GM23338 (cell line): ENCODE measurements around the gene THRB. TPM values are rescaled to one million over a fixed set of nuclear protein-coding genes. Genes with fewer than 3 reads are reported as not detected.

ENCODE experiments used
- ATAC-seq: fragments of 200-7000 bp; cut with Tn5 transposase; 3 replicates; pipeline ENCODE4 v1.9.1; 2020
- DNase-seq: peaks from one replicate; pipeline ENCODE4 v3.0.0-alpha.2; 2015; ENCODE audit warnings: low spot score
- H2AFZ ChIP-seq: fragments of 200-600 bp; sonication (generic); 2 replicates; pipeline ENCODE4 v1.8.0; 2016; ENCODE audit warnings: antibody characterized with exemption, mild to moderate bottlenecking, moderate library complexity
- H3F3A ChIP-seq: fragments of 200-600 bp; sonication (generic); replicated peaks from 2 replicates; pipeline ENCODE4 v1.8.0; 2017; ENCODE audit warnings: antibody characterized with exemption, mixed run types, low read depth
- H3K27ac ChIP-seq: fragments of 200-600 bp; sonication (generic); 2 replicates; pipeline ENCODE4 v1.6.1; 2016; ENCODE audit warnings: low read depth
- H3K27me3 ChIP-seq: fragments of 200-600 bp; sonication (generic); 2 replicates; pipeline ENCODE4 v1.8.0; 2016; ENCODE audit warnings: mild to moderate bottlenecking, mixed run types, moderate library complexity; ENCODE audit not compliant: insufficient read depth
- H3K36me3 ChIP-seq: fragments of 200-600 bp; sonication (generic); 2 replicates; pipeline ENCODE4 v1.8.0; 2016; ENCODE audit warnings: mild to moderate bottlenecking; ENCODE audit not compliant: insufficient read depth
- H3K4me1 ChIP-seq: fragments of 200-600 bp; sonication (generic); 2 replicates; pipeline ENCODE4 v1.8.0; 2016; ENCODE audit warnings: mild to moderate bottlenecking, moderate library complexity; ENCODE audit not compliant: insufficient read depth
- H3K4me2 ChIP-seq: fragments of 200-600 bp; sonication (generic); 2 replicates; pipeline ENCODE4 v1.7.1; 2017; ENCODE audit warnings: mixed run types
- H3K4me3 ChIP-seq: fragments of 200-600 bp; sonication (generic); 2 replicates; pipeline ENCODE4 v1.6.1; 2016; ENCODE audit warnings: mixed run types
- H3K79me2 ChIP-seq: fragments of 200-600 bp; sonication (generic); replicated peaks from 2 replicates; pipeline ENCODE4 v1.8.0; 2017; ENCODE audit warnings: mild to moderate bottlenecking; ENCODE audit not compliant: insufficient read depth
- H3K9me2 ChIP-seq: fragments of 200-600 bp; sonication (generic); 2 replicates; pipeline ENCODE4 v1.8.0; 2017; ENCODE audit not compliant: insufficient read depth
- H4K20me1 ChIP-seq: fragments of 200-600 bp; sonication (generic); replicated peaks from 2 replicates; pipeline ENCODE4 v1.8.0; 2017; ENCODE audit warnings: mild to moderate bottlenecking; ENCODE audit not compliant: insufficient read depth
- H3K27ac Mint-ChIP-seq: 2 replicates; pipeline ENCODE4 v1.8.0; 2020; ENCODE audit warnings: inconsistent platforms, mild to moderate bottlenecking, moderate library complexity, mixed read lengths
- H3K27me3 Mint-ChIP-seq: 3 replicates; pipeline ENCODE4 v1.8.0; 2022; ENCODE audit warnings: low read depth, mild to moderate bottlenecking, moderate library complexity, mixed read lengths, inconsistent platforms; ENCODE audit not compliant: insufficient read depth, poor library complexity
- H3K36me3 Mint-ChIP-seq: 3 replicates; pipeline ENCODE4 v1.8.0; 2021; ENCODE audit warnings: low read depth, mild to moderate bottlenecking, inconsistent platforms, moderate library complexity, mixed read lengths
- H3K4me1 Mint-ChIP-seq: 3 replicates; pipeline ENCODE4 v1.8.0; 2020; ENCODE audit warnings: mild to moderate bottlenecking, inconsistent platforms, mixed read lengths
- H3K4me3 Mint-ChIP-seq: 3 replicates; pipeline ENCODE4 v1.8.0; 2021; ENCODE audit warnings: moderate library complexity, mild to moderate bottlenecking, inconsistent platforms, mixed read lengths
- H3K9me3 Mint-ChIP-seq: 3 replicates; pipeline ENCODE4 v1.8.0; 2020; ENCODE audit warnings: moderate library complexity, mild to moderate bottlenecking, inconsistent platforms, mixed read lengths
- CREB1 ChIP-seq: fragments of 250-450 bp; sonication (Bioruptor Pico); IDR thresholded peaks from 2 replicates; pipeline ENCODE4 v1.5.0; 2020; ENCODE audit warnings: low read depth, mild to moderate bottlenecking, moderate library complexity
- CTCF ChIP-seq, 2 experiments: fragments of 200-600 bp in 1 of 2; sonication (generic) in 1 of 2; conservative IDR thresholded peaks; 2 replicates each; pipeline versions ENCODE4 v1.5.1 to v1.6.1; 2016 to 2017; ENCODE audit warnings: antibody characterized with exemption in 2 of 2, low read depth in 2 of 2, mild to moderate bottlenecking in 2 of 2, moderate library complexity in 1 of 2
- EZH2 ChIP-seq: fragments of 200-600 bp; sonication (generic); IDR thresholded peaks from one replicate; pipeline ENCODE4 v1.8.0; 2017; ENCODE audit warnings: antibody characterized with exemption, mild to moderate bottlenecking, low read depth; ENCODE audit not compliant: unreplicated experiment
- EZH2phosphoT487 ChIP-seq: fragments of 200-600 bp; sonication (generic); IDR thresholded peaks from one replicate; pipeline ENCODE4 v1.8.1; 2018; ENCODE audit warnings: antibody characterized with exemption; ENCODE audit not compliant: unreplicated experiment
- JUNB ChIP-seq: IDR thresholded peaks from one replicate; pipeline ENCODE4 v1.6.1; 2016; ENCODE audit warnings: antibody characterized with exemption; ENCODE audit not compliant: unreplicated experiment
- NANOG ChIP-seq: IDR thresholded peaks from 2 replicates; pipeline ENCODE4 v1.6.1; 2016; ENCODE audit warnings: antibody characterized with exemption, borderline replicate concordance
- POLR2AphosphoS5 ChIP-seq: IDR thresholded peaks from 2 replicates; pipeline ENCODE4 v1.6.1; 2016; ENCODE audit warnings: antibody characterized with exemption, low read depth
- REST ChIP-seq: IDR thresholded peaks from one replicate; pipeline ENCODE4 v1.6.1; 2018; ENCODE audit warnings: antibody characterized with exemption; ENCODE audit not compliant: unreplicated experiment
- ZNF331 ChIP-seq: fragments of 250-450 bp; sonication (Bioruptor Pico); IDR thresholded peaks from 2 replicates; pipeline ENCODE4 v1.5.0; 2020; ENCODE audit warnings: low read depth, mild to moderate bottlenecking, moderate library complexity
- polyA plus RNA-seq: library from polyadenylated mRNA; unstranded; fragments of >200 nt; fragmentation: Nextera tagmentation; extraction: Ambion mirVana; gene quantifications from 2 replicates; pipeline ENCODE4 v1.2.1, GENCODE V29; 2016
- total RNA-seq: library from RNA; depleted of rRNA; stranded (reverse); fragments of >200 nt; shearing (Covaris generic); gene quantifications from 2 replicates; pipeline ENCODE4 v1.2.3, GENCODE V29; 2014

The THRB gene
- total and polyA plus RNA-seq, 2 experiments from 2014 or later: 1.7 to 3.2 TPM

GRCh38 chr3:24258727-24259600 is 235.7 kb downstream of the THRB start (continued):
- no peak for TF ChIP-seq ZNF331 (CRISPR knock-in tag)
- no peak for TF ChIP-seq JUNB
- TF ChIP-seq NANOG: no peak
- TF ChIP-seq CTCF (conservative IDR thresholded peaks at IDR 0.05; ENCODE audit: low read depth in 2 of 2): no peak

GRCh38 chr3:24258260-24258659 is 236.4 kb downstream of the THRB start:
- Mint-ChIP-seq H3K27ac (no peak overlapping the region), H3K27me3 (no peaks in the 10 kb centered on the region), H3K4me1 (no peaks in the 10 kb centered on the region), H3K36me3 (no peaks in the 10 kb centered on the region), H3K4me3 (no peak overlapping the region), H3K9me3 (no peaks in the 10 kb centered on the region)
- no peaks in the 10 kb centered on the region for H4K20me1 ChIP-seq
- ATAC-seq (no peak), DNase-seq (no peak)
- no peaks in the 10 kb centered on the region for H3K36me3 ChIP-seq
- H3K27me3 ChIP-seq: no peaks in the 10 kb centered on the region
- H3K79me2 ChIP-seq: no peaks in the 10 kb centered on the region
- no peak overlapping the region for H2AFZ ChIP-seq
- no peak overlapping the region for H3K27ac ChIP-seq
- H3K9me2 ChIP-seq: no peaks in the 10 kb centered on the region
- no peaks in the 10 kb centered on the region for H3F3A ChIP-seq
- H3K4me3 ChIP-seq: no peak overlapping the region
- H3K4me1 ChIP-seq: no peaks in the 10 kb centered on the region
- H3K4me2 ChIP-seq: no peak overlapping the region
- TF ChIP-seq ZNF331 (CRISPR knock-in tag) (no peak), EZH2phosphoT487 (no peak), CTCF (conservative IDR thresholded peaks at IDR 0.05; ENCODE audit: low read depth in 2 of 2) (no peak), NANOG (no peak), EZH2 (no peak), POLR2AphosphoS5 (no peak), JUNB (no peak), CREB1 (CRISPR knock-in tag) (no peak), REST (no peak)
